ENCODE measurements around the gene RAB20.

Gene RAB20, protein sequence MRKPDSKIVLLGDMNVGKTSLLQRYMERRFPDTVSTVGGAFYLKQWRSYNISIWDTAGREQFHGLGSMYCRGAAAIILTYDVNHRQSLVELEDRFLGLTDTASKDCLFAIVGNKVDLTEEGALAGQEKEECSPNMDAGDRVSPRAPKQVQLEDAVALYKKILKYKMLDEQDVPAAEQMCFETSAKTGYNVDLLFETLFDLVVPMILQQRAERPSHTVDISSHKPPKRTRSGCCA

DNA sequence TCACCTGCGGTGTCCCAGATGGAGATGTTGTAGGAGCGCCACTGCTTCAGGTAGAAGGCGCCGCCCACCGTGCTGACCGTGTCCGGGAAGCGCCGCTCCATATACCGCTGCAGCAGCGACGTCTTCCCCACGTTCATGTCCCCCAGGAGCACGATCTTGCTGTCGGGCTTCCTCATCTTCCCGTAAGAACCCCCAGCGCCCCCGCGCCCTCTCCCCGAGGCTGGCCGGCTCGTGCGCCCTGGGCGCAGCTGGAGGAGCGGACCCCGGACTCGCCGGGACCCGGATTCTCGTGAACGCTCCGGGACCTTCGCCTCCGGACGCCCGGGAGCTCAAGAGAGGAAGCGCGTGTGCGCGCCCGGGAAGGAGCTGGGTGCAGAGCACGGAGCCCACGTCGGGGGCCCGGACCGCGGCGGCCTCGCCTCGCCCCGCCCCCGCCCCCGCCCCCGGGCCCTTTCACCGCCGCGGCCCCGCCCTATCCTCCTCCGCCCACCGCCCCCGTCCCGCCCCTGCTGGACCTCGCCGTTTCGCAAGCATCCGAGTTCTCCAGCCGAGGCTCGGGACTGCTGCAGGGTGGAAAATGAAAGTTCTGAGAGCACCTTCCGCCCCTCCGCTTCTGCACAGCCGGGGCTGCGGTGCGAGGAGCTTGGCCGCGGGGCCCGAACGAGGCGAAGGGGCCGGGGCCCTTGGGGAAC lies at the start of gene RAB20:
Gene RAB20 (minus strand): TSS at position 379 of the 692 bp plus-strand sequence. CDS start 203 bp downstream, at position 176.
- TF ChIP-seq GATA2 (IDR thresholded peaks at IDR 0.05; ENCODE audit: low read depth, low read length) (no peak), GATA3 (IDR thresholded peaks at IDR 0.05; ENCODE audit: low read depth, low read length) (no peak)

DNA sequence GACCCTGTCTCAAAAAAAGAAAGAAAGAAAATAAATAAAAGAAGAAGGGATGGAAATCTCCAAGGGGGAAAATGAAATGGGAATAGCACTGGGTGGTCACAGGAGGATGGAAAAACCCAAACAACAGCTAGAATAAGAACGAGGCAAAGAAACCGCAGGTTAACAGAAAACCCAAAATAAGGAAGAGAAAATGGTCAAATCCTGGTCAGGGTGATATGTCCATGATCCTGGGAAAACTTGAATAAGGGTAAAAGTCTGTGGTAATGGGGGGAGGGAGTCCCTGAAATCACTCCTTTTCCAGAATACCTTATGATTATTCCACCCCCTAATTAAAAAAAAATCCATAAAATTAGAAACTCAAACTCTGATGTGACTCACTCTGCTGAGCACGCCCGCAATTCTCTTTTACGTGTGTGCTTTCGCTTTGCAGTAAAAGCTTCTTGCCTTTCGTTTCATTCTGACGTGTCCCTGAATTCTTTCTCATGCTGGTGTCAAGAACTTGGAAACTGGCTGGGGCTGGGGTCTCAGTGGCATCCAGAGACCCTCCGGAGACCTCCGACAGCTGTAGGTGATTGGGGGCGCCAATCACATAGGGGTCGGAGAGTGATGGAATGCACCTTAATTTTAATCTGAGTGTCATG lies 49.6 kb upstream of the RAB20 start:
- no peak for TF ChIP-seq GATA3 (IDR thresholded peaks at IDR 0.05; ENCODE audit: low read depth, low read length)
- TF ChIP-seq GATA2 (IDR thresholded peaks at IDR 0.05; ENCODE audit: low read depth, low read length) = no peak

DNA sequence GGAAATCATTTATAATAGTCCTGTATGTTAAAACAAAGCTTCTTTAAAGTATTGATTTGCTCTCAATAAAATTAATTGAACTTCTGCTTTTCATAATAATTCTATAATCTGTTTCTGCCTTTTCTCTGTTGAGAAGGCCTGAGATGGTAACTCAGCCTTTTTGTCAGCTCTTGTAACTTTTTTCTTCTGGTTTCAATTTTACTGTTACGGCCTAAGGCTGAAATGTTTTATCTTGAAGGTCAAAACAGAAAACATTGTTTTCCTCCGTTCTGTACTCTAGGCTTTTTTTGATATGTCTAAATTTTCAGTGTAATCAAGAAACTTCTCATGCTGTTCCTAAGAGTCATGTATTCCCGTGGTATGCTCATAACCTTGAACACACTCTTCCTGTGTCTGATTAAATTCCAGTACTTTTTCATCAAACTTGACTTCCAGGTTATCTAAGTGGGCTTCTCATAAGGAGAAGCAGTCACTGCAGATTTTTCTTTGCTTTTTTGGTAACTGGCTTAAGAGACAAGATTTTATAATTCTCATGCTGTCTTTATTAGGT lies 46.2 kb upstream of the RAB20 start:
- no peak for TF ChIP-seq GATA2 (IDR thresholded peaks at IDR 0.05; ENCODE audit: low read depth, low read length)

DNA sequence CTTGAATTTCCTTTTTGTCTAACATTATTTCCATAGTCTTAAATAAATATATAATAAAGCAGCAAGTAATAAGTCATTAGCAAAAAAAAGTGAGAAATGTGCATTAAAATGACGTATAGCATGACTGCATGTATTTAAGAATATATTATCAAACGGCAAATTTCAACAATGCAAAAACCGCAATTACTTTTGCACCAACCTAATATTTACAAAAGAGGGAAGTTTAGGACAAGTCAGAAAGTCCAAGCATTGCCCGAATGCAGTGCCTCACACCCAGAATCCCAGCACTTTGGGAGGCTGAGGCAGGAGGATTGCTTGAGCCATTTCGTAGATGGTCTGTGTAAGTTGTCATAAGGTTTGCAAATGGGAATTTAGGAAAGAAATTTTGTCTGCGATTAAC lies 43.6 kb upstream of the RAB20 start:
- TF ChIP-seq GATA2 (IDR thresholded peaks at IDR 0.05; ENCODE audit: low read depth, low read length) (no peak), GATA3 (IDR thresholded peaks at IDR 0.05; ENCODE audit: low read depth, low read length) (no peak)

DNA sequence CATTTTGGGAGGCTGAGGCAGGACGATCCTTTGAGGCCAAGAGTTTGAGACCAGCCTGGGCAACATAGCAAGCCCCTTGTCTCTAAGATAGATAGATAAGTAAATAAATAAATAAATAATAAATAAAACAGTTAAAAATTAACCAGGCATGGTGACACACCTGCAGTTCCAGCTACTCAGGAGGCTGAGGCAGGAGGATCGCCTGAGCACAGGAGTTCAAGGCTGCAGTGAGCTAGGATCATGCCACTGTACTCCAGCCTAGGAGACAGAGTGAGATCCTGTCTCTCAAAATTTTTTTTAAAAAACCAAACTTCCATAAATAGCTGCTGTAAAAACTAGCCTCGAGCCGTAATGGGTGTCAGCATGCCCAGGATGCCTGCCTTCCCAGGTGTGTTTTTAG lies 39.5 kb upstream of the RAB20 start:
- TF ChIP-seq GATA3 (IDR thresholded peaks at IDR 0.05; ENCODE audit: low read depth, low read length) (no peak), GATA2 (IDR thresholded peaks at IDR 0.05; ENCODE audit: low read depth, low read length) (no peak)

DNA sequence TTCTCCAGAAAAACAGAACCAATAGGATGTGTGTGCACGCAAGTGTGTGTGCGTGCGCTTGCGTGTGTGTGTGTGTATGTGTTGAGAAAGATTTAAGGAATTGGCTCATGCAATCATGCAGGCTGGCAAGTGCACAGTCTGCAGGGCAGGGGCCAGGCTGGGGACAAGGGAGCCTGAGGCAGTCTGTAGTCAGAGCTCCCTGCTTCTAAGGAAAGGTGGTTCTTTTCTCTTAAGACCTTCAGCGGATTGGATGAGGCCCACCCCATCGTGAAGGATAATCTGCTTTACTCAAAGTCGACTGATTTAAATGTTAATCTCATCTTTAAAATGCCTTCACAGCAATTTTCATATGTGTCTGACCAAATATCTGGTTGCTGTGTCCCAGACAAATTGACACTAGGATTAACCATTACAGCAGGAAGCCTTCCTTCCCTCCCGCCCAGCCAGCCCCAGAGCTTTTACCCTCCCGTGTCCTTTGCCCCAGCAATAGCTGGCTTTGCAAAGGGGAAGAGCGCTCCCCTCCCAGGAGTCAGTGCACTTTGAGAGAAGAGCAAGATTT lies 38.8 kb upstream of the RAB20 start:
- TF ChIP-seq GATA2 (IDR thresholded peaks at IDR 0.05; ENCODE audit: low read depth, low read length) (no peak), GATA3 (IDR thresholded peaks at IDR 0.05; ENCODE audit: low read depth, low read length) (no peak)

DNA sequence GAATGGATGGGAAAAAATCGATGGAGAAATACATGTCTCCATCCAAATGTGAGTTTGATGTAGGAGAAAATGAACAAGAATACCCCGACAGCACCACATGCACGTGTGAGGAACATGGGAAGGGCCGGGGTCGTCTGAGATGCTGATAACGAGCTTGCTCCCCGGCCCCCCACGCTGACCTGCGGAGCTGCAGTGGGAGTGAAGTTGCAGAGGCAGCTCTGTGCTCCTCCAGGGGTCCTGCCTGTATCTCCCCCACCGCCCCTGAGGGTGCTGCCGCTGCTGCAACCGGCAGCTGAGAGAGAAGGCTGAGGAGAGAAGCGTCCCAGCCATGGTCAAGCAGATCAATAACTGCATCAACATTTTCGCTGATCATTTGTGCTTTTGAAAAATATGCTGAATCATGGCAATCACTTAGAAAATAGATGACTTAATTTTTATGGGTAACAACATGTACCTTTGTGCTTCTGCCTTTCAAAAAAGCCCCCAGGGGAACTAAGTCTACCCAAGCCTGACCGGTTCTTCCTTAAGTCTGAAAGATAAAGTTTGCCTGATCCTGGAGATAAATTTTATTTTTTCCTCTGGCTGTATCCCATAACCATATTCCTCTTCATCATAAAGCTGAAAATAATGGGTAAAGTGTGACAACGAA lies 35.6 kb upstream of the RAB20 start:
- TF ChIP-seq GATA3 (IDR thresholded peaks at IDR 0.05; ENCODE audit: low read depth, low read length) = no peak
- no peak for TF ChIP-seq GATA2 (IDR thresholded peaks at IDR 0.05; ENCODE audit: low read depth, low read length)

DNA sequence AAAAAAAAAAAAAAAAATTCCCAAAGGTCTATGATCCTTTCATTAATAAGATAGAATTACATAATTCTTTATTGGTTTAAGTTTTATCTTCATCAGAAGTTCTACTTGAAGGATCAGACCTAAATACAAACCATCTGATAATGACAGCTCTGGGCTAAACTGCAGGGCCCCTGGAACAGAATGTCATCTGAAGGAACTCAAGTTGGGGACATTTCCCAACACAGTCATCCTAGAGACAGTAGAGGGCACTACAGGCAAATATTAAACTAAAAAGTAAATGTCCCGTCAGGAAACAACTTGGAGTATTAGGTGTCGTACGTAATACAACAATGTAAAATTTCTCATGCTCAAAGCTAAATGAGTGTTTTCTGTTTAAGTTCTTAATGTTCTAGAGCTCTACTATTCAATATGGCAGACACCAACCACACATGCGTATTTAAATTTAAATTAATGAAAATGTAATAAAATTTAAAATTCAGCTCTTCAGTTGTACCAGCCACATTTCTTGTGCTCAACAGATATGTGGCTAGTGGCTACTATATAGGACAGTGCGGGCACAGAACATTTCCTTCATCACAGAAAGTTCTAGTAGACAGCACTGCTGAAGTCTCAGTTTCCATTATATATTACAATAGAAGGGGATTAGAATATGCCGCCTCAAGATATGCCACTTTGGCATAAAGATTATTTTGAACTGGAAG lies 32.1 kb upstream of the RAB20 start:
- TF ChIP-seq GATA2 (IDR thresholded peaks at IDR 0.05; ENCODE audit: low read depth, low read length) (no peak), GATA3 (IDR thresholded peaks at IDR 0.05; ENCODE audit: low read depth, low read length) (no peak)

DNA sequence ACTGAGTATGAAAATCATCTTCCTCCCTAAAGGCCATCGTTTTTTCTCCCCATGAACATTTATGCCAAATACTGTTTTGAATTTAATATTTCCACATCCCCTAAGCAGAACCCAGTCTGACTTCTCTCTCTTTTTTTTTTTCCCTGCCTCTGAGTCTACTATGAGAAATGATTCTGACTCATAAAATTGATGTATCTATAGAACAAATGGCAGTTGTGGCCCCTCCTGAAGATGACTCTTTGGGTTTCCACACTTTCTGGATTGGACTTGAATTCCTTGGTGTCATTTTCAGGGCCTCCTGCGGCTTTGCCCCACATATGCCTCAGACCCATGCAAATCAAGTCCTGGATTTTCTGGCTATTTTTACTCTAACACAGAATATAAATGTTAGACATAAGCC lies 31.1 kb upstream of the RAB20 start:
- TF ChIP-seq GATA3 (IDR thresholded peaks at IDR 0.05; ENCODE audit: low read depth, low read length) (no peak), GATA2 (IDR thresholded peaks at IDR 0.05; ENCODE audit: low read depth, low read length) (no peak)

DNA sequence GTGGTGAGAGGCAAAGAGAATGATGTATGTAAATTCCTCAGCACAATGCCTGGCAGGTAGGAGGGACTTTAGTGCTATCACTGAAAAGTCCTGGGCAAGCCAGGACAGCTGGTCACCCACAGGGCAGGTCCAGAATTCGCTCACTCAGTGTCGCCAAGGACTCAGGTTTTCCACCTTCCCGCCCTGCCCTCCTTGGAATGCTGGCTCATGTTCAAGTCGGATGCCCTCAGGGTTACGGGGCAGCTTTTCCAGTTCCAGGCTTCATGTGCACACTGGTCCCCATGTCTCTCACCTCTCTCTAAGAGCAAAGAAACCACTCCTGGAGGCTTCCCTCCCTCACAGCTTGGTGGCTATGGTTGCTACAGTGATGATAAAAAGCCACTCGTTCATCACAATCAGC lies 29.1 kb upstream of the RAB20 start:
- no peak for TF ChIP-seq GATA3 (IDR thresholded peaks at IDR 0.05; ENCODE audit: low read depth, low read length)
- no peak for TF ChIP-seq GATA2 (IDR thresholded peaks at IDR 0.05; ENCODE audit: low read depth, low read length)

DNA sequence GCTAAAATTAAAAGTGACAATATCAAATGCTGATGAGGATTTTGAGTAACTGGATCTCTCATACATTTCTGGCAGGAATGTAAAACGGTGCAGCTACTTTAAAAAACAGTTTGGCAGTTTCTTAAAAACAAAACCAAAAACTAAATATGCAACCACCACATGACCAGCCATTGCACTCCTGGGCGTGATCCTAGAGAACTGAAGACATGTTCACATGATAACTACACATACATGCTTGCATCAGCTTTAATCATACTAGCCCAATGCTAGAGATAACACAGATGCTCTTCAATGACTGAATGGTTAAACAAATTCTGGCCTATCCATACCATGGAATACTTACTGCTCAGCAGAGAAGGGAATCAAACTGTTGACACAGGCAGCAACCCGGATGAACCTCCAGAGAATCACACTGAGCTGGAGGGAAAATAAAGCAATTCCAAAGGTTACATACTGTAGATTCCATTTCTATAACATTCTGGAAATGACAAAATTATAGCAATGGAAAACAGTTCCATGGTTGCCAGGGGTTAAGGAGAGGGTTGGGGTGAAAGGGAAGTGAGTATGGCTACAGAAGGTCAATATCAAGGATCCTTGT lies 28.4 kb upstream of the RAB20 start:
- TF ChIP-seq GATA2 (IDR thresholded peaks at IDR 0.05; ENCODE audit: low read depth, low read length) (no peak), GATA3 (IDR thresholded peaks at IDR 0.05; ENCODE audit: low read depth, low read length) (no peak)

DNA sequence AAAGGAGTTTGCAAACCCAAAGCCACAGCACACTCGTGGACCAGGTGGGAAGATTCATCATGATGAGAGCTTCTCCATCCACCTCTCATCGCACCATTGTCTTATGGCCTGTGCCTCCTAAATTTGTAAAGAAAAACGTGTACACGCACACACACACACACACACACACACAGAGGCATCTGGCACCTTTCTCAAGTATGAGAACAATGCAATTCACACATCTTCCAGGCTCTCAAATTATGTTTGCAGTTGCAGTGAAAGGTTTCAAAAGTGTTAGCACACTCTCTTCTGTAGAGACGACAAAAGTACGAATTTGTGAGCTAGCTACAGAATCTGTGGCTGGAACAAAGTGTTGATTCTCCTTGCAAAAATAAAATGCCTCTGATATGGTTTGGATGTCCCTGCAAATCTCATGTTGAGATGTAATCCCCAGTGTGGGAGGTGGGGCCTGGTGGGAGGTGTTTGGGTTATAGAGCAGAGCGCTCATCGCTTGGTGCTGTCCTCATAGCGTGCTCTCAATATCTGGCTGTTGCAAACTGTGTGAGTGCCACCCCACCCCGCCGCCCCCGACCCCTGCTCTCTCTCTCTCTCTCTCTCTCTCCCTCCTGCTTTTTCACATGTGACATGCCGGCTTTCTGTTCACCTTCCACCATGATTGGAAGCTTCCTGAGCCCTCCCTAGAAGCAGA lies 21.8 kb upstream of the RAB20 start:
- no peak for TF ChIP-seq GATA3 (IDR thresholded peaks at IDR 0.05; ENCODE audit: low read depth, low read length)
- no peak for TF ChIP-seq GATA2 (IDR thresholded peaks at IDR 0.05; ENCODE audit: low read depth, low read length)

Data from SH-SY5Y (cell line).